Measurements from ENCODE around the gene MYCBPAP.

DNA sequence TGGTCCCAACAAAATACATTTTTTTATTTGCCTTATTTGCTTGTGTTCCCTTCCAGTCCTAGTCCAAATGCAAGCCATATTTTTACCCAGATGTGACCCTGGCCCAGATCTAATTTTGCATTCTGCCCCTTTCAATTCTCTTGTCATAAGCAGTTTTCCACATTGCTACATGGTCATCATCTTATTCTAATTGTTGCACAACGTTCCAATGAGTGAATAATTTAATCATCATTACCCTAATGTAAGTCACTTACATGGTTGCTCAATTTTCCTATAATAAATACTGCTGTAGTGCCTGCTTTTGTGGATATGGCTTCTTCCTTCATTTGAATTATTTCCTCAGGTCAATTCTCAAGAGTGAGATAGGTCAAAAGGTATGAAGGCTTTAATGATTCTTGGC is 16.7 kb upstream of the MYCBPAP start:
- TF ChIP-seq, protein P1, sequence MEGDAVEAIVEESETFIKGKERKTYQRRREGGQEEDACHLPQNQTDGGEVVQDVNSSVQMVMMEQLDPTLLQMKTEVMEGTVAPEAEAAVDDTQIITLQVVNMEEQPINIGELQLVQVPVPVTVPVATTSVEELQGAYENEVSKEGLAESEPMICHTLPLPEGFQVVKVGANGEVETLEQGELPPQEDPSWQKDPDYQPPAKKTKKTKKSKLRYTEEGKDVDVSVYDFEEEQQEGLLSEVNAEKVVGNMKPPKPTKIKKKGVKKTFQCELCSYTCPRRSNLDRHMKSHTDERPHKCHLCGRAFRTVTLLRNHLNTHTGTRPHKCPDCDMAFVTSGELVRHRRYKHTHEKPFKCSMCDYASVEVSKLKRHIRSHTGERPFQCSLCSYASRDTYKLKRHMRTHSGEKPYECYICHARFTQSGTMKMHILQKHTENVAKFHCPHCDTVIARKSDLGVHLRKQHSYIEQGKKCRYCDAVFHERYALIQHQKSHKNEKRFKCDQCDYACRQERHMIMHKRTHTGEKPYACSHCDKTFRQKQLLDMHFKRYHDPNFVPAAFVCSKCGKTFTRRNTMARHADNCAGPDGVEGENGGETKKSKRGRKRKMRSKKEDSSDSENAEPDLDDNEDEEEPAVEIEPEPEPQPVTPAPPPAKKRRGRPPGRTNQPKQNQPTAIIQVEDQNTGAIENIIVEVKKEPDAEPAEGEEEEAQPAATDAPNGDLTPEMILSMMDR (IDR thresholded peaks at IDR 0.05; ENCODE audit: low read length) = no peak
- no peak for TF ChIP-seq EZH2 (optimal IDR thresholded peaks at IDR 0.05; ENCODE audit: low read depth, low read length)
